Activated CD8-positive, alpha-beta T cell treated with anti-CD3 and anti-CD28 coated beads for 36 hours (primary cell): ENCODE data around the gene SHE. TPM values are rescaled to one million over a fixed set of nuclear protein-coding genes. Genes with fewer than 3 reads are reported as not detected.

Source experiments
- ATAC-seq: fragments of 200-7000 bp; cut with Tn5 transposase; one replicate; pipeline ENCODE4 v1.10.0; 2021; ENCODE audit warnings: mild to moderate bottlenecking, moderate library complexity
- CTCF ChIA-PET: fragments of 350-600 bp; sonication (Branson Sonifier 250); formaldehyde crosslinking; loops from one replicate; lab custom pipeline; 2021; ENCODE audit warnings: antibody characterized with exemption; lab: Charles Lee
- POLR2A ChIA-PET: fragments of 350-600 bp; sonication (Branson Sonifier 250); formaldehyde crosslinking; loops from one replicate; lab custom pipeline; 2021; ENCODE audit warnings: antibody characterized with exemption; lab: Charles Lee
- DNase-seq: peaks from one replicate; pipeline ENCODE4 v3.0.0-alpha.2; 2020
- H3K27ac Mint-ChIP-seq: one replicate; pipeline ENCODE4 v1.8.0; 2021; ENCODE audit warnings: mild to moderate bottlenecking, mixed read lengths
- H3K27me3 Mint-ChIP-seq: one replicate; pipeline ENCODE4 v1.8.0; 2021; ENCODE audit warnings: mixed read lengths
- H3K36me3 Mint-ChIP-seq: one replicate; pipeline ENCODE4 v1.8.0; 2021; ENCODE audit warnings: low read depth, mixed read lengths
- H3K4me1 Mint-ChIP-seq: one replicate; pipeline ENCODE4 v1.8.0; 2021; ENCODE audit warnings: low read depth, mixed read lengths
- H3K4me3 Mint-ChIP-seq: one replicate; pipeline ENCODE4 v1.8.0; 2021; ENCODE audit warnings: mild to moderate bottlenecking, moderate library complexity, mixed read lengths
- H3K9me3 Mint-ChIP-seq: one replicate; pipeline ENCODE4 v1.8.0; 2021; ENCODE audit warnings: mixed read lengths
- CTCF ChIP-seq: fragments of 200-600 bp; IDR thresholded peaks from one replicate; pipeline ENCODE4 v1.8.0; 2022; ENCODE audit warnings: antibody characterized with exemption, mild to moderate bottlenecking
- intact Hi-C: fragments of 100-400 bp; cut with micrococcal nuclease; formaldehyde crosslinking; loops from one replicate; pipeline ENCODE4 v1.10.0; 2022
- total RNA-seq, 2 experiments: library from RNA; stranded (reverse); gene quantifications; one replicate each; pipeline ENCODE4 v1.2.3, GENCODE V29; 2021

Gene SHE
- total RNA-seq, 2 experiments from 2014 or later = not detected

- no peak for TF ChIP-seq CTCF
- no peak for DNase-seq
- Mint-ChIP-seq H3K27me3 (peaks cover 5% of the 10 kb centered on the region), H3K4me1 (peaks cover under 1% of the 10 kb centered on the region), H3K9me3 (no peaks in the 10 kb centered on the region), H3K36me3 (no peaks in the 10 kb centered on the region), H3K4me3 (no peak overlapping the region), H3K27ac (no peak overlapping the region)
- intact Hi-C loops = no loop called here
- no peak for ATAC-seq
- CTCF ChIA-PET = interaction anchor here (1.2 to 2.6 kb wide), 2 partner anchors 8 to 61 kb away, joined by 3 to 12 read pairs; no protein-coding TSS in a partner anchor
- POLR2A ChIA-PET = interaction anchor here (0.6 kb wide), 1 partner anchor 761 kb away, joined by 4 read pairs; no protein-coding TSS in a partner anchor
Measured at GRCh38 chr1:154485106-154485505, 17.1 kb downstream of the SHE start.

DNA sequence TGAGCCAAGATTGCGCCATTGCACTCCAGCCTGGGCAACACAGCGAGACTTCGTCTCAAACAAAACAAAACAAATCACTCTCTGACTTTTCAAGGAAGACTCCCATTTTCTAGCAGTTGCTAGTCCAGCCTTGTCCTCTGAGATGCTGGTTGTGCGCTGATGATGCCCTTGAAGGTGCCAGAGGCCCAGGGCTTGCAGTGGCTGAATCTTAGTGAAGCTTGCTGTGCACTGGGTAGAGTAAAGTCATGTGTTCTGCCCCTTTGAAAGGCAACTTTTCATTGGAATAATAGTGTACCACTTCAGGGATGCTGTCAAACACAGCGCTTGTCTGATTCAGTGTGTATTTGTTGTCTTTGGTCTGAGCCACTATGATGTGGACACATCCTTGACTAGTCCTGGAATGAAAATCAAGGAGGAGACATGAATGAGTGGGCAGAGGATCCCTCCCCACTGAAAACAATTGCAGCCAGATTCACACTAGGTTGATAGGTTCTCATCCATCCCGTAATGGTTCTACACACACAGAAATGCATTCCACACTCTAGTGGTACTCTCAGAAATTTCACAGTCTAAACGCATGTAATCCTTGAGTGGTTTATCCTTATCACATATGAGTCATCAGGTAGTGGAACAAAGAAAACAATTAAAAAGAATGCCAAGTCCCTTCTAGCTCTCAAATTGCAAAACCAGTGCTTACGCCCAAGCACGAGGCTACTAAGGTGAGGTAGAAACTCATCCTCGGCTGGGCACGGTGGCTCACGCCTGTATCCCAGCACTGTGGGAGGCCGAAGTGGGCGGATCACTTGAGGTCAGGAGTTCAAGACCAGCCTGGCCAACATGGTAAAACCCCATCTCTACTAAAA lies 18.0 kb downstream of the SHE start:
- CTCF ChIA-PET = interaction anchor here (1.2 to 2.6 kb wide), 3 partner anchors 9 to 158 kb away, joined by 3 to 12 read pairs (median 4); partner anchors contain the start of gene ATP8B2
- POLR2A ChIA-PET = no interaction called here
- TF ChIP-seq CTCF = no peak
- Mint-ChIP-seq H3K4me3 (no peak overlapping the region), H3K9me3 (no peaks in the 10 kb centered on the region), H3K4me1 (peaks cover 6% of the 10 kb centered on the region), H3K27ac (no peak overlapping the region), H3K27me3 (peaks cover 5% of the 10 kb centered on the region), H3K36me3 (no peaks in the 10 kb centered on the region)
- ATAC-seq (no peak), DNase-seq (no peak)
- intact Hi-C loops = no loop called here

DNA sequence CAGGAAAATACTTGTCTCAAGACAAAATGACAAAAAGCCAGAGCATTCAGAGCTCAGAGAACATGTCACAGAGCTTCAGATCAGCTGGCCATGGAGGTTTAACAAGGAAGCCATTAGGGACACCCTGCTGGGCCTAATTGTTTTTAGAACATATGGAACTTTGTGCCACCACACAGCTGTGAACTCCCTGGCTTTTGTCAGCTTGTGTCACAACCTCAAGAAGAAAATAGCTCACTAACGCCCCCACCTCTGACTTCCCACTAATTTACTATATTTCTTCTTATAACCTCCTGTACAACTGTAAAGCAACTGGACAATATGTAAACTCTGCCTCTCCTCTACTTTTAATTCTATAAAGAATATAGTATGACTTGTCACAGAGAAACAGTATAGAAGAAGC lies 21.2 kb downstream of the SHE start:
- CTCF ChIA-PET = interaction anchor here (0.8 to 5.8 kb wide), 17 partner anchors 8 to 204 kb away, joined by 3 to 127 read pairs (median 6); no protein-coding TSS in a partner anchor
- no peak for DNase-seq
- intact Hi-C loops = loop anchor here (2.0 kb wide), 1 partner anchor 66 kb away; no protein-coding TSS in a partner anchor
- Mint-ChIP-seq H3K4me3 (no peak overlapping the region), H3K36me3 (no peaks in the 10 kb centered on the region), H3K27ac (no peak overlapping the region), H3K27me3 (peaks cover 4% of the 10 kb centered on the region), H3K9me3 (no peaks in the 10 kb centered on the region), H3K4me1 (peaks cover 18% of the 10 kb centered on the region)
- ATAC-seq = no peak
- no peak for TF ChIP-seq CTCF
- POLR2A ChIA-PET = interaction anchor here (0.7 to 0.9 kb wide), 2 partner anchors 14 to 456 kb away, joined by 3 to 4 read pairs; partner anchors contain the start of gene PMVK

GRCh38 chr1:154479764-154480421 lies 22.3 kb downstream of the SHE start:
- TF ChIP-seq CTCF = peak; percentile 98
- DNase-seq (peak; percentile 69), ATAC-seq (peak; percentile 94)
- intact Hi-C loops = loop anchor here (2.0 to 10.0 kb wide), 2 partner anchors 67 to 135 kb away; no protein-coding TSS in a partner anchor
- ChIA-PET POLR2A (interaction anchor here (0.7 to 1.2 kb wide), 4 partner anchors 65 to 235 kb away, joined by 3 to 4 read pairs (median 3); no protein-coding TSS in a partner anchor), CTCF (interaction anchor here (0.6 to 5.8 kb wide), 57 partner anchors 8 to 605 kb away, joined by 3 to 127 read pairs (median 5); no protein-coding TSS in a partner anchor)
- Mint-ChIP-seq H3K36me3 (no peaks in the 10 kb centered on the region), H3K4me1 (peaks cover 18% of the 10 kb centered on the region), H3K27me3 (peaks cover 4% of the 10 kb centered on the region), H3K4me3 (no peak overlapping the region), H3K9me3 (no peaks in the 10 kb centered on the region), H3K27ac (no peak overlapping the region)
